Body of pancreas (tissue), 4 donors: Measurements from ENCODE around the gene CAMK2D.

Experiments used
- CTCF ChIP-seq, 7 experiments: fragments of 450-650 bp in 4 of 7; fragments of 200-600 bp in 3 of 7; sonication (generic) in 3 of 7; IDR thresholded peaks; one replicate each; pipeline ENCODE4 v1.5.1; 2016 to 2019; ENCODE audit warnings: antibody characterized with exemption in 7 of 7
- POLR2A ChIP-seq, 3 donors: fragments of 450-650 bp; IDR thresholded peaks; one replicate each; pipeline ENCODE4 v1.6.1; 2016; ENCODE audit warnings: antibody characterized with exemption in 3 of 3, mild to moderate bottlenecking in 2 of 3

DNA sequence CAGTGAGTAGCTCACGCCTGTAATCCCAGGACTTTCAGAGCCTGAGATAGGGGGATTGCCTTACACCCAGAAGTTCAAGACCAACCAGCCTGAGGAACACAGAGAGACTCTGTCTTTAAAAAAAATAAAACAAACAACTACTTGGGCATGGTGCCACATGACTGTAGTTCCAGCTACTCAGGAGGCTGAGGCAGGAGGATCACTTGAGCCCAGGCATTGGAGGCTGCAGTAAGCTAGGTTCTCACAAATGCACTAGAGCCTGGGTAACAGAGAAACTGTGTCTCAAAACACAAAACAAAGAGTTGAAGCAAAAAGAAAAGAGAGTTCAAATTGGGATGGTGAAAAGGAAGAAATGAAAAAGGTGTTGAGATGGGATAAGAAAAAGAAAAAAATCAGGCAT, 10.8 kb downstream of the CAMK2D start:
- TF ChIP-seq CTCF (IDR thresholded peaks at IDR 0.05) (no peak), POLR2A (IDR thresholded peaks at IDR 0.05) (no peak)
